Left ventricle myocardium inferior (tissue), 1 donor: Measurements from ENCODE around the gene CRHBP. TPM values are rescaled to one million over a fixed set of nuclear protein-coding genes. Genes with fewer than 3 reads are reported as not detected.

Experiments
- DNase-seq: peaks from one replicate; pipeline ENCODE4 v3.0.0-alpha.2; 2020
- H3K27ac ChIP-seq: fragments of 200-600 bp; replicated peaks from 2 replicates; pipeline ENCODE4 v1.8.0; 2021
- H3K27me3 ChIP-seq: fragments of 200-600 bp; 2 replicates; pipeline ENCODE4 v1.8.0; 2021; ENCODE audit warnings: low read depth
- H3K36me3 ChIP-seq: fragments of 200-600 bp; 2 replicates; pipeline ENCODE4 v1.8.0; 2021
- H3K4me1 ChIP-seq: fragments of 200-600 bp; 2 replicates; pipeline ENCODE4 v1.8.0; 2021
- H3K4me3 ChIP-seq: fragments of 200-600 bp; 2 replicates; pipeline ENCODE4 v1.8.0; 2021; ENCODE audit warnings: mild to moderate bottlenecking, moderate library complexity
- H3K9me3 ChIP-seq: fragments of 200-600 bp; replicated peaks from 2 replicates; pipeline ENCODE4 v1.8.0; 2021
- intact Hi-C: fragments of 100-400 bp; cut with micrococcal nuclease; formaldehyde crosslinking; loops from one replicate; pipeline ENCODE4 v1.11.0; 2022
- total RNA-seq: library from RNA; stranded (reverse); fragmentation: NEBNext Ultra II Directional; extraction: Animal tissue kit (Norgen Biotek cat#: 25700); gene quantifications from one replicate; pipeline ENCODE4 v1.2.1, GENCODE V29; 2021
- TF ChIP-seq, protein P1 (sequence below): fragments of 200-600 bp; IDR thresholded peaks from 2 replicates; pipeline ENCODE4 v1.8.0; 2021; ENCODE audit warnings: antibody characterized with exemption, mild to moderate bottlenecking, borderline replicate concordance
- donor health status: DM: no; HTN: yes; CAD: no; lungs with severe emphysema.

Gene CRHBP
- total RNA-seq, 1 donor from 2014 or later = 0.63 TPM

DNA sequence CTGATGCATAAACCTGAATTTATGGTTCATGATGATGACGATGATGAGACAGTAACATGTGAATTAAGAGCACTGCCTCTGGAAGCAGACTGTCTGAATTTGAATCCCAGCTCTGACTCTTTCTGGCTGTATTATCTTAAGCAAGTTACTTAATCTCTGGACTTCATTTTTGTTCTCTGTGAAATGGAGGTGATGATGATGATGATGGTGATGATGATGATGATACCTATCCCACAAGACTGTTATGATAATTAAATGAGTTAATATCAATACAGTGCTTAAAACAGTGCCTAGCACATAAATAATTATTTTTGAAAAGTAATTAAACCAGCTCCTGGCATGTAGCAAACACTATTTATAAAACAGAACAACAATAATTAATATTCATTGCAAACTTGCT is 64.1 kb downstream of the CRHBP start:
- peaks cover 17% of the 10 kb centered on the region for H3K27me3 ChIP-seq
- H3K27ac ChIP-seq = no peak overlapping the region
- H3K36me3 ChIP-seq = no peaks in the 10 kb centered on the region
- no peaks in the 10 kb centered on the region for H3K4me1 ChIP-seq
- intact Hi-C loops = loop anchor here (5.0 kb wide), 1 partner anchor 150 kb away; no protein-coding TSS in a partner anchor
- TF ChIP-seq, protein P1, sequence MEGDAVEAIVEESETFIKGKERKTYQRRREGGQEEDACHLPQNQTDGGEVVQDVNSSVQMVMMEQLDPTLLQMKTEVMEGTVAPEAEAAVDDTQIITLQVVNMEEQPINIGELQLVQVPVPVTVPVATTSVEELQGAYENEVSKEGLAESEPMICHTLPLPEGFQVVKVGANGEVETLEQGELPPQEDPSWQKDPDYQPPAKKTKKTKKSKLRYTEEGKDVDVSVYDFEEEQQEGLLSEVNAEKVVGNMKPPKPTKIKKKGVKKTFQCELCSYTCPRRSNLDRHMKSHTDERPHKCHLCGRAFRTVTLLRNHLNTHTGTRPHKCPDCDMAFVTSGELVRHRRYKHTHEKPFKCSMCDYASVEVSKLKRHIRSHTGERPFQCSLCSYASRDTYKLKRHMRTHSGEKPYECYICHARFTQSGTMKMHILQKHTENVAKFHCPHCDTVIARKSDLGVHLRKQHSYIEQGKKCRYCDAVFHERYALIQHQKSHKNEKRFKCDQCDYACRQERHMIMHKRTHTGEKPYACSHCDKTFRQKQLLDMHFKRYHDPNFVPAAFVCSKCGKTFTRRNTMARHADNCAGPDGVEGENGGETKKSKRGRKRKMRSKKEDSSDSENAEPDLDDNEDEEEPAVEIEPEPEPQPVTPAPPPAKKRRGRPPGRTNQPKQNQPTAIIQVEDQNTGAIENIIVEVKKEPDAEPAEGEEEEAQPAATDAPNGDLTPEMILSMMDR = no peak
- H3K9me3 ChIP-seq = no peaks in the 10 kb centered on the region
- no peak for DNase-seq
- no peak overlapping the region for H3K4me3 ChIP-seq

DNA sequence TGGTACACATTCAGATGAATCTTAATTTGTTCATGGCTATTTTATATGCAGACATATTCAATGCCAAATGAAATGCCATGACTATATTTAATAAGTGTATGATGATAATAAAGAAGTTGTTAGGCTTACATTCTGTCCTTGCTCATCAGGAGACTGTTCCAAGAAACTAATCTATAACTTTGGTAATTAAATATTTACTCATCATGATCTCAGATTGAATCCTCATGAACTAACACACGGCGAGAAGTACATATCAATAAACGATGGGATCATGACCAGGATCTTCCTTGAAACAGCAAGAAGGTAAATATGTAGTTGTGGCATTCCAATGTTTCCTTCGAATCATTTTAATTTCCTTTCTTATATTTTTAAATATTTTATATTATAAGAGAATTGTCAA is 64.8 kb downstream of the CRHBP start:
- intact Hi-C loops = loop anchor here (5.0 kb wide), 1 partner anchor 150 kb away; no protein-coding TSS in a partner anchor
- no peak for DNase-seq
- Histone ChIP-seq H3K27ac (no peak overlapping the region), H3K4me1 (no peaks in the 10 kb centered on the region), H3K36me3 (no peaks in the 10 kb centered on the region), H3K9me3 (no peaks in the 10 kb centered on the region), H3K4me3 (no peak overlapping the region), H3K27me3 (peaks cover 23% of the 10 kb centered on the region)
- TF ChIP-seq, protein P1 = no peak

Other genes starting within 250 kb of the CRHBP start
- 9.4 TPM for gene F2R, start 236.9 kb upstream of the CRHBP start, total RNA-seq
- gene F2RL1, start 134.0 kb upstream of the CRHBP start, total RNA-seq = 2.0 TPM
- not detected for gene S100Z, start 103.0 kb upstream of the CRHBP start, total RNA-seq
- 16.2 TPM for gene AGGF1, start 77.4 kb downstream of the CRHBP start, total RNA-seq
- gene ZBED3, start 134.2 kb downstream of the CRHBP start, total RNA-seq = 7.8 TPM